ENCODE results near the gene GLYATL3. TPM values are rescaled to one million over a fixed set of nuclear protein-coding genes. Genes with fewer than 3 reads are reported as not detected.

GLYATL3 gene
- polyA plus RNA-seq, 2 donors: not detected

GRCh38 chr6:49541210-49541724 lies 41.5 kb downstream of the GLYATL3 start:
- H3K27ac ChIP-seq (ENCODE audit: low read depth in 2 of 2, low read length in 1 of 2): no peak overlapping the region
- WGBS, 2 donors: 16 to 29% methylated on average over 1 of the region's 1 CpG

GRCh38 chr6:49541936-49542335 lies 42.2 kb downstream of the GLYATL3 start:
- Histone ChIP-seq H3K27me3 (ENCODE audit: control insufficient read depth in 1 of 2, insufficient read depth in 2 of 2, low read length in 2 of 2) (no peaks in the 10 kb centered on the region), H3K27ac (ENCODE audit: low read depth in 2 of 2, low read length in 1 of 2) (no peak overlapping the region), H3K4me1 (ENCODE audit: control insufficient read depth in 2 of 2, insufficient read depth in 2 of 2, low read length in 1 of 2) (no peaks in the 10 kb centered on the region), H3K9me3 (ENCODE audit: control insufficient read depth in 2 of 2, insufficient read depth in 1 of 2, low read depth in 1 of 2, low read length in 1 of 2) (no peaks in the 10 kb centered on the region), H3K4me3 (ENCODE audit: low read depth in 1 of 2, low read length in 2 of 2) (no peak overlapping the region), H3K36me3 (ENCODE audit: control insufficient read depth in 2 of 2, insufficient read depth in 2 of 2, low read length in 1 of 2) (no peaks in the 10 kb centered on the region)
- 49 to 53% methylated on average over 3 of the region's 3 CpGs for WGBS, 2 donors

More at GRCh38 chr6:49541210-49541724, 41.5 kb downstream of the GLYATL3 start:
- Histone ChIP-seq H3K27me3 (ENCODE audit: control insufficient read depth in 1 of 2, insufficient read depth in 2 of 2, low read length in 2 of 2) (no peaks in the 10 kb centered on the region), H3K9me3 (ENCODE audit: control insufficient read depth in 2 of 2, insufficient read depth in 1 of 2, low read depth in 1 of 2, low read length in 1 of 2) (no peaks in the 10 kb centered on the region), H3K36me3 (ENCODE audit: control insufficient read depth in 2 of 2, insufficient read depth in 2 of 2, low read length in 1 of 2) (no peaks in the 10 kb centered on the region), H3K4me1 (ENCODE audit: control insufficient read depth in 2 of 2, insufficient read depth in 2 of 2, low read length in 1 of 2) (no peaks in the 10 kb centered on the region), H3K4me3 (ENCODE audit: low read depth in 1 of 2, low read length in 2 of 2) (no peak overlapping the region)

- Histone ChIP-seq H3K4me3 (ENCODE audit: low read depth in 1 of 2, low read length in 2 of 2) (no peak overlapping the region), H3K27me3 (ENCODE audit: control insufficient read depth in 1 of 2, insufficient read depth in 2 of 2, low read length in 2 of 2) (no peaks in the 10 kb centered on the region), H3K4me1 (ENCODE audit: control insufficient read depth in 2 of 2, insufficient read depth in 2 of 2, low read length in 1 of 2) (no peaks in the 10 kb centered on the region), H3K36me3 (ENCODE audit: control insufficient read depth in 2 of 2, insufficient read depth in 2 of 2, low read length in 1 of 2) (no peaks in the 10 kb centered on the region), H3K9me3 (ENCODE audit: control insufficient read depth in 2 of 2, insufficient read depth in 1 of 2, low read depth in 1 of 2, low read length in 1 of 2) (no peaks in the 10 kb centered on the region), H3K27ac (ENCODE audit: low read depth in 2 of 2, low read length in 1 of 2) (no peak overlapping the region)
- 74 to 79% methylated on average over 7 of the region's 7 CpGs for WGBS, 2 donors
Observed at GRCh38 chr6:49543087-49543858, 43.5 kb downstream of the GLYATL3 start.

- 78 to 86% methylated on average over 1 of the region's 1 CpG for WGBS, 2 donors
- Histone ChIP-seq H3K36me3 (ENCODE audit: control insufficient read depth in 2 of 2, insufficient read depth in 2 of 2, low read length in 1 of 2) (no peaks in the 10 kb centered on the region), H3K27me3 (ENCODE audit: control insufficient read depth in 1 of 2, insufficient read depth in 2 of 2, low read length in 2 of 2) (no peaks in the 10 kb centered on the region), H3K4me1 (ENCODE audit: control insufficient read depth in 2 of 2, insufficient read depth in 2 of 2, low read length in 1 of 2) (peaks cover 4% of the 10 kb centered on the region in 2 donors), H3K27ac (ENCODE audit: low read depth in 2 of 2, low read length in 1 of 2) (no peak overlapping the region), H3K9me3 (ENCODE audit: control insufficient read depth in 2 of 2, insufficient read depth in 1 of 2, low read depth in 1 of 2, low read length in 1 of 2) (no peaks in the 10 kb centered on the region), H3K4me3 (ENCODE audit: low read depth in 1 of 2, low read length in 2 of 2) (no peak overlapping the region)
Observed at GRCh38 chr6:49546331-49546730, 46.6 kb downstream of the GLYATL3 start.

- no peaks in the 10 kb centered on the region for H3K27me3 ChIP-seq (ENCODE audit: control insufficient read depth in 1 of 2, insufficient read depth in 2 of 2, low read length in 2 of 2)
- H3K36me3 ChIP-seq (ENCODE audit: control insufficient read depth in 2 of 2, insufficient read depth in 2 of 2, low read length in 1 of 2): no peaks in the 10 kb centered on the region
- peaks cover 4 to 5% of the 10 kb centered on the region in 2 donors for H3K4me1 ChIP-seq (ENCODE audit: control insufficient read depth in 2 of 2, insufficient read depth in 2 of 2, low read length in 1 of 2)
- no peaks in the 10 kb centered on the region for H3K9me3 ChIP-seq (ENCODE audit: control insufficient read depth in 2 of 2, insufficient read depth in 1 of 2, low read depth in 1 of 2, low read length in 1 of 2)
- 89 to 92% methylated on average over 5 of the region's 5 CpGs for WGBS, 2 donors
- no peak overlapping the region for H3K27ac ChIP-seq (ENCODE audit: low read depth in 2 of 2, low read length in 1 of 2)
- no peak overlapping the region for H3K4me3 ChIP-seq (ENCODE audit: low read depth in 1 of 2, low read length in 2 of 2)
Observed at GRCh38 chr6:49548613-49549304, 49.0 kb downstream of the GLYATL3 start.

GRCh38 chr6:49549691-49550491 lies 50.2 kb downstream of the GLYATL3 start:
- Histone ChIP-seq H3K27ac (ENCODE audit: low read depth in 2 of 2, low read length in 1 of 2) (no peak overlapping the region), H3K36me3 (ENCODE audit: control insufficient read depth in 2 of 2, insufficient read depth in 2 of 2, low read length in 1 of 2) (no peaks in the 10 kb centered on the region), H3K4me3 (ENCODE audit: low read depth in 1 of 2, low read length in 2 of 2) (peak overlapping the region; percentile 61 to 83), H3K9me3 (ENCODE audit: control insufficient read depth in 2 of 2, insufficient read depth in 1 of 2, low read depth in 1 of 2, low read length in 1 of 2) (no peaks in the 10 kb centered on the region), H3K4me1 (ENCODE audit: control insufficient read depth in 2 of 2, insufficient read depth in 2 of 2, low read length in 1 of 2) (peaks cover 4 to 5% of the 10 kb centered on the region in 2 donors), H3K27me3 (ENCODE audit: control insufficient read depth in 1 of 2, insufficient read depth in 2 of 2, low read length in 2 of 2) (no peaks in the 10 kb centered on the region)
- WGBS, 2 donors: 46% methylated on average over 20 of the region's 20 CpGs

- Histone ChIP-seq H3K4me1 (ENCODE audit: control insufficient read depth in 2 of 2, insufficient read depth in 2 of 2, low read length in 1 of 2) (peaks cover 4 to 5% of the 10 kb centered on the region in 2 donors), H3K9me3 (ENCODE audit: control insufficient read depth in 2 of 2, insufficient read depth in 1 of 2, low read depth in 1 of 2, low read length in 1 of 2) (no peaks in the 10 kb centered on the region), H3K27me3 (ENCODE audit: control insufficient read depth in 1 of 2, insufficient read depth in 2 of 2, low read length in 2 of 2) (no peaks in the 10 kb centered on the region), H3K27ac (ENCODE audit: low read depth in 2 of 2, low read length in 1 of 2) (peak within 1 kb of the TSS in 1 of 2 donors; percentile 42), H3K36me3 (ENCODE audit: control insufficient read depth in 2 of 2, insufficient read depth in 2 of 2, low read length in 1 of 2) (no peaks in the 10 kb centered on the region), H3K4me3 (ENCODE audit: low read depth in 1 of 2, low read length in 2 of 2) (peak within 1 kb of the TSS; percentile 61 to 83)
- 1% methylated on average over 41 to 42 of the region's 42 CpGs for WGBS, 2 donors
Observed at GRCh38 chr6:49550492-49551077, 50.9 kb downstream of the GLYATL3 start, which contains the start of gene C6orf141. TSS of gene C6orf141 (plus strand) at chr6:49550668. CDS start at chr6:49550793, 125 bp downstream.

GRCh38 chr6:49551078-49551865 lies 51.5 kb downstream of the GLYATL3 start:
- no peaks in the 10 kb centered on the region for H3K27me3 ChIP-seq (ENCODE audit: control insufficient read depth in 1 of 2, insufficient read depth in 2 of 2, low read length in 2 of 2)
- peak overlapping the region; percentile 61 to 83 for H3K4me3 ChIP-seq (ENCODE audit: low read depth in 1 of 2, low read length in 2 of 2)
- H3K27ac ChIP-seq (ENCODE audit: low read depth in 2 of 2, low read length in 1 of 2): peak overlapping the region in 1 of 2 donors; percentile 42
- WGBS, 2 donors: 1 to 2% methylated on average over 38 of the region's 38 CpGs
- H3K9me3 ChIP-seq (ENCODE audit: control insufficient read depth in 2 of 2, insufficient read depth in 1 of 2, low read depth in 1 of 2, low read length in 1 of 2): no peaks in the 10 kb centered on the region
- no peaks in the 10 kb centered on the region for H3K36me3 ChIP-seq (ENCODE audit: control insufficient read depth in 2 of 2, insufficient read depth in 2 of 2, low read length in 1 of 2)
- peaks cover 4 to 5% of the 10 kb centered on the region in 2 donors for H3K4me1 ChIP-seq (ENCODE audit: control insufficient read depth in 2 of 2, insufficient read depth in 2 of 2, low read length in 1 of 2)
